HG03175 (cell line): ENCODE results near the gene CPLX1.

ENCODE experiments used
- ATAC-seq: cut with Tn5 transposase; IDR thresholded peaks from one replicate; pipeline ENCODE4 v1.9.1; 2021; ENCODE audit warnings: mild to moderate bottlenecking, moderate library complexity; ENCODE audit not compliant: unreplicated experiment

CPLX1 gene

GRCh38 chr4:793941-794621 is 31.8 kb downstream of the CPLX1 start:
- ATAC-seq = no peak

- ATAC-seq = no peak
Observed at GRCh38 chr4:793093-793861, 32.7 kb downstream of the CPLX1 start.

GRCh38 chr4:792626-793092 is 33.3 kb downstream of the CPLX1 start:
- ATAC-seq = no peak

GRCh38 chr4:791898-792625 is 33.9 kb downstream of the CPLX1 start:
- no peak for ATAC-seq

GRCh38 chr4:791252-791897 is 34.6 kb downstream of the CPLX1 start:
- ATAC-seq = no peak

- ATAC-seq = no peak
Observed at GRCh38 chr4:790466-790820, 35.5 kb downstream of the CPLX1 start.

- no peak for ATAC-seq
Observed at GRCh38 chr4:789571-790465, 36.1 kb downstream of the CPLX1 start.

GRCh38 chr4:788636-789297 is 37.2 kb downstream of the CPLX1 start:
- ATAC-seq = no peak

- no peak for ATAC-seq
Observed at GRCh38 chr4:788006-788635, 37.8 kb downstream of the CPLX1 start.

GRCh38 chr4:787561-787981 is 38.4 kb downstream of the CPLX1 start:
- ATAC-seq = no peak

- no peak for ATAC-seq
Observed at GRCh38 chr4:786861-787300, 39.0 kb downstream of the CPLX1 start.

- no peak for ATAC-seq
Observed at GRCh38 chr4:786074-786741, 39.7 kb downstream of the CPLX1 start.

GRCh38 chr4:785332-786073 is 40.4 kb downstream of the CPLX1 start:
- ATAC-seq = no peak

- no peak for ATAC-seq
Observed at GRCh38 chr4:784401-785331, 41.3 kb downstream of the CPLX1 start.

- ATAC-seq = peak; percentile 96
Observed at GRCh38 chr4:781493-782216, 44.3 kb downstream of the CPLX1 start.
